Stimulated activated CD4-positive, alpha-beta T cell treated with anti-CD3 and anti-CD28 coated beads, Interleukin-4, amount 100 ng/mL, for 1 hour (primary cell): Measurements from ENCODE around the gene HLF.
A peak's percentile ranks its signal among the peaks of the same experiment; 100 is the strongest.

Experiments used
- DNase-seq: peaks from one replicate; pipeline ENCODE4 v3.0.0-alpha.2; 2020

The HLF gene

DNA sequence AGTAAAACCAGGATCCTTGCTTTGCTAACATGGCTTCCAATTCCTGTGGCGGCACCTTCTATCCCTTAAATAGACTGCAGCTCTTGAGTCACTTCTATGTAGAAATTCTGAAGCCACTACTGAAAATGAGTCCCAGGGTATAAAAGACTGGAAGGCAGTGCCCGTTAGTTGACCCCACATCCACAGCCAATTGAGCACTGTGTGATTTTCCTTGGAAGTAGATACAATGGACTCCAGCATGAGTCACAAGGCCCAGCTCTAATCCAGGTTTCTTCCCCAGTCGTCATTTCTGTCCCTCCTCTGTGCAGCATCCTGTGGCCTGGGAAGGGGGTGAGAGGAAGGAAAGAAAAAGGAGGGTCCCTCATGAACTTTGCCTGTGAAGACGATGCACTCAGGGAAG, 69.5 kb downstream of the HLF start:
- no peak for DNase-seq

DNA sequence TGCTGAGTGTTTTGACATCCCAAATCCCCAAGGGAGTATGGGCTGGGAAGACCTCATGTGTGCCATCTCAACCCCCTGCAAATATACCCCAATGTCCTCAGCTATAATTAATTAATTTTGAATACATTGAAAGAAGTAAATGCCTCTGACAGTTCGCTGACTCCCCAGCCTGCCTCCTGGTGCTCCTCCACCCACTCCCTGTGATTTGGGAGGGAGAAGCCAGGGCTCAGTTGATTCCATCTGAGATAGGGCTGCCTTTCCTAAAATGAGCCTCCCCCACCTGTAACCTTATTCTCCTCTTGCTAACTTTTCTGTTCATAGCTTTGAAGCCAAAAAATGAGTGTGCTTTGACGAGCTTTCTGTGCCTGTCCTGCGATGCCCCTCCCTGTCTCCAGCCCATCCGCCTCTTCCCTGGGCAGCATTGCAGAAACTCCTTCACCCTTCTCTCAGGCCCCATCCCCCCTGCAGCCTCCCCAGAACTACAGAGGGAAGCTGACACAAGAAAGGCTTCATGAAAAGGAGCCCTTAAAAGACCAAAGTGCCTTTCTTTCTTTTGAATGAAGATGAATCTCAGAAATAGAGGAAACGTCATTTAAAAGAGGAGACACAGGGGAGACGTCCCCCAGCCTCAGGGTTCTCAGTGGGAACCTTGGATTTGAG, 70.3 kb downstream of the HLF start:
- DNase-seq: no peak

DNA sequence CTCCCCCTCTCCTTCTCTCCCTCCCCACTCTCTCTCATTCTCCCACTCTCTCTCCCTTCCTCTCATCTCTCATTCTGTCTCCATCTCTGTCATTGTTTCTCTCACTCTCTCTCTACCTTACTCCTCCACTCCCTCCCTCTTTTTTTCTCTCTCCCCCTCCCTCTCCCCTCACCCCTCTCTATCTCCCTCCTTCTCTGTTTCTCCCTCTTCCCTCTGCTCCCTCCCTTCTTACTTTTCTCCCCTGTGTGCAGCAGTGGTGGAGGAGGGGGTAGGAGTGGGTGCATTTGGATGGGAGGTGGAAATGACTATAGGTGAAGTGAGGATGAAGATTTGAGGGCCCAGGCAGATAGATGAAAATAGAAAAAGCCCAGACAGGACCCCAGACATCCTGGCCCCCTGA, 70.9 kb downstream of the HLF start:
- DNase-seq: no peak

DNA sequence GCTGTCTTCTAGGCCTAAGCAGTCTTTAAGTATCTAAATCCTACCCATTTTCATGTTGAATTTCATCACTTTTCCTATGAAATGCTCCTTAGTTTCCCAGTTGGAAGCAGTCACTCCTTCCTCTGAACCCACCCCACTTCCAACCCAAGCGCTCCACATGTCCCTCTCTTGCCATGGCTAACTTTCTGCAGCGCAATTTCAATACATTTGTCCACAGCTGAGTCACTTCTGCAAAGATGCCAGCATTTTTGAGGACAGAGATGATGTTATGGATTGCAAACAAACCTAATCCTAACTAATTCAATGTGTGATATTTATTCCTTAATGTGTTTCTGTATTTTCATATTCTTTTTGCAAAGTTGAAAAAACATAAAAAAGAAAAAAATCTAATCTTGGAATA, 71.7 kb downstream of the HLF start:
- DNase-seq: no peak

DNA sequence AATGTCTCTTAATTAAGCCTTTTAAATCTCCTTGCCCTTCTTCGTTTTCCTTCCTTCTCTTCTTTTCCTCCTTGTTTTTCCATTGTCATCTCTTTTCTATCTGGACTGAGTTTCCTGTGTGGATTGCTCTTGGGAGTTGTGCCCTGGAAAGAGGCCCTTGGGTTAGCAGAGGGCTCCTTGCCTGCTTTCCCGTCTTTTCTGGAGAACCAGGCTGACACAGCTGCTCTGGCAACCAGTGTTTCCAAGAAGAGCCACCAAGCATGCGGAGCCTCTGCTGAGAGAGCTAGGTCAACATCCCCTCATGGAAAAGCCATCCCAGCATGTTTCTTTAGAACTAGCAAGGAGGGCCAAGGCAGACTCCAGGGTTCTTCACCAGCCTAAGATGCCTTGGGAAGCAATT, 75.4 kb downstream of the HLF start:
- no peak for DNase-seq

DNA sequence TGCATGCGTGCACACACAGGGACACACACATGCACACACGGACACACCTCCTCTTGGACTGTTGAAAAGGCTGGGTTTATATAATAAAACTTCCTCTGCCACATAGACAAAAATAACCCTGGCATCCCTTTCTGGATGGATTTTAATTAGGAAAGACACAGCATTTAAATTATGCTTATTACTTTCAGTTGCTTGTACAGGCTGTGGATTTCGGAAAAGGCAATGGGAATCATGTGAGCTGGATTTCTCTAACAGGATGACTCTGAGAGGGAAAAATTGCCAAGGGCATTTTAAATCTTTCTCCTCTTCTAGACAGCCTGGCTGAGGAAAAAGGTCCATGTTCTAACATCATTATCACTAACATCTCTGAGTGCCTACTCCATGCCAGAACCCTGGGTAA, 75.9 kb downstream of the HLF start:
- DNase-seq: no peak

DNA sequence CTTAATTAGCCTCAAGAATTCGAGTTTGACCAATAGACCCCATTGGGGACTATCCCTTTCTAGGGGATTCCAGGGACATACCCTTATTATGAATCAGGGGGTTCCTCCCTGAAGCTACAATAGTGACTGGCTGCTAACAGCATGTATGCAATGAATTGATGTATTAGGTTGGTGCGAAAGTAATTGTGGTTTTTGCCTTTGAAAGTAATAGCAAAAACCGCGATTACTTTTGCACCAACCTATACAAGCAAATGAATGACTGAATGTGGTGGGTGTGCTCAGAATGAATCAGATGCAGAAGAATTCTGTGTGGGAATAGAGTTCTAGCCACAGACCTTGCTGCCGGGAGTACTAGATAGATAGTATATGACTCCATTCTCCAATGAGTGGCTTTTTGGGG, 76.7 kb downstream of the HLF start:
- no peak for DNase-seq

DNA sequence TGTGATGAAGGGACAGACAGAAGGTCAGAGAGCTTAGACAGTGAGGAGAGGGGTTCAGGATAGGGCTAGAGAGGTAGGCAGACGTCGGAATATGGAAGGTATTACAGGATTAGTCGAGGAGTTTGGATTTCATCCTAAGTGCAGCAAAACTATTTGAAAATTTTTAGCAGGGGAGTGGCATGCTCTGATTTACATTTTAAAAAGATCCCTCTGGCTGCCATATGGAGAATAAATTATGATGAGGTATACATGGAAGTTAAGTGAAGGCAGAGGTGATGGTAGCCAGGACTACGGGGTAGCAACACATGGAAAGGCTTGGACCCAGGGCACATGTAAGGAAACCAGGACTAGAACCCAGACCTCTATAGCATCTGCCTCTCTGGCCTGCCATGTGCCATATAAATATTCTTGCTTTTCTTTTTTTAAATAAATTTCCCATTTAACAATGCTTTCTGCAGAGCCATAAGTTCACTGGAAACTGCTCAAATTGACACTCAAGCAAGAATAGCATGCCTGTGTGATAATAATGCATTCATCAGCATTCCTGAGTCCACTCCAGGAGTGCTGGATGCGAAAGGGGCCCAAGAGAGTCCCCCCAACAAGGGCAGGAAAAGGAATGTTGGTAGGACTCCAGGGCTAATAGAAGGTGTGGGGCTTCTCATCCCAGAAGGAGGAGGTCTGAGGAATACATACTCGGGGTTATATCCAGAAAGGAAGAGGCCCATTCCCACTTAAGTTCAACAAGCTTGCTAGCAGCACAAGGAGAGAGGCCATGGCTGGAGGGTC, 78.2 kb downstream of the HLF start:
- no peak for DNase-seq

DNA sequence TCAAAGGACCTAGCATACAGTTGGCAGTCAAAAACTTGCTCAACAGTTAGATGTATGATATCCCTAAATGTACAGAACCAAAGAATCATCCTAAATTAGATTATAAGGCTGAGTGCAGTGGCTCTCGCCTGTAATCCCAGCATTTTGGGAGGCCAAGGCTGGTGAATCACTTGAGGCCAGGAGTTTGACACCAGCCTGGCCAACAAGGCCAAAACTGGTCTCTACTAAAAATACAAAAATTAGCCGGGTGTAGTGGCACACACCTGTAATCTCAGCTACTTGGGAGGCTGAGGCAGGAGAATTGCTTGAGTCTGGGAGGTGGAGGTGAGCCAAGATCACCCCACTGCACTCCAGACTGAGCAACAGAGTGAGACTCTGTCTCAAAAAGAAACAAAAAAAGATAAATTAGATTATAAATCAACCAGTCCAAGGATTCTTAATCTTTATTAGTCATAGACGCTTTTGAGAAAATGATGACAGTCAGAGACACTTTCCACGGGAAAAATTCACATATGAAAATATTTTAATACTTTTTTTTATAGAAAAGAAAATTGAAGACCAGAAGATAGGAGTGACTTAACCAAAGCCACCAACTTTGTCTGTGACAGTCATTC, 79.2 kb downstream of the HLF start:
- no peak for DNase-seq

DNA sequence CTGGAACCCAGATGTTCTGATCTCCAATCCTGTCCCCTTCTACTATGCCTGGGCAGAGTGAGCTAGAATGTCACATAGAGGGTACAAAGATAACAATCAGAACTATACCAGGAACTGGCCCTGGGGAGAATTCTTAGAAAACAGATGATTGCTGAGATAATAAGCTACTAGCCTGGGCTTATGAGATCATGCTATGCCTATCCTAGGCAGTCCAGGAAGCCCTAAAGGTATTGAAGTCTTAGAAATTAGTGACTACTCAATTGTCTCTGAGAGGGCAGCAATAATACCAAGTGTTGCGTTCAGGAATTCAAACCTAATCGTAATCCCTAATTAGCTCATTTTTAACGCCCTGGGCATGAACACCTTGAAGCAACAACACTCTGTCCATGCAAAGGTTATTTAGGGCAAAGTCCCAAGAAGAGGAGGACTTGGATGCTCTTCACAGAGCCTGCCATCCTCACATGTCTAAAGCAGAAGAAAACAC, 79.8 kb downstream of the HLF start:
- DNase-seq: no peak

DNA sequence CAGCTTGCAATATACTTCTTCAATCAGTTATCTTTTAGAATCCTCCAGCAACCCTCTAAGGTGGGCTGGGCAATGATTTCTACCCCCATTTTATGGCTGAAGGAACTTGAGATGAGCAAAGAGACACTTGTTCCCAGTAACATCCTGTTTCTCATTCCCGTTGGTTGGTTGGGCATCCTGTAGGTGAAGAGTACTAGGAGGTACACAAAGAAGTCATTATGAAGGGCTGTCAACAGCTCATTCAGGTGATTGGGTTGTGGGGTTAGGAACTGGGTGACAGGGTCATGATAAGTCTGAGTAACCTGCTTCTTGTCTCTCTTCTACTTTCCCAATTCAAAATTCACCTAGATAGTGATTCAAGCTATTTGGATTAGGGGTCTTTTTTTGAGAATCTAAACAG, 80.4 kb downstream of the HLF start:
- no peak for DNase-seq

DNA sequence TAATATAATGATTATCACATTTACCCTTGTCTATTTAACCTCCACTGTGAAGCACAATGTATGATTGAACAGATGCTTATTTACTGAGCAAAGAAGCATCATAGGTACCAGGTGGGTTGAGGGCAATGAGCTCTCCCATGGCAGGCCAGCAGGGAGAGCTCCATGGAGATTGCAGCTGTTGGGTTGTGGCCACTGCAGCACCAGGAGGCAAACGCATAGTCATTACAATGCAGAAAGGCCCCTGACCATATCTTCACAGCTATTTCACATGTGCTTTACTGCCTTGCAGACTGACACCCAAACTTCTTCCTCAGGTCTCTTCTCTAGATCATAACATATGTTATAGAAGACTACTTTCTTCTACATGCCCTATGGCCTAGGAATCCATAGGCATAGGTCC, 81.9 kb downstream of the HLF start:
- no peak for DNase-seq

DNA sequence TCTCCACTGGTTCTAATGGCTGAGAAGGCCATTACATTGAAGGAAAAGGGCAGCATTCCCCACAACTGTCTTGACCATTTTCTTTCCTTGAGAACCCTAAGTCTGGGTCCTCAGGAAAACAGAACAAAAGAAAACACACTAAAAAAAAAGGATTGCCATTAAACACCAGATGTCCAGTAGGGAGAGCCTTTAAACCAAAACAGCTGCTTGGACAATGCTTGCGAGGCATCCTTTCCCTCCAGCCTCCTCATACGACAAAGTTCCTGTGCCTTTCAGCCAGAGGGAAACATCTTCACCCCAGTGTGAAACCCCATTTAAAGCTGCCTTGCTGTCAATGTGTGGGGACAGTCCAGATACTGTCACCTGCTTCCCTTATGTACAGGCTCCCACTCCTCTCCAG, 82.6 kb downstream of the HLF start:
- DNase-seq: no peak

DNA sequence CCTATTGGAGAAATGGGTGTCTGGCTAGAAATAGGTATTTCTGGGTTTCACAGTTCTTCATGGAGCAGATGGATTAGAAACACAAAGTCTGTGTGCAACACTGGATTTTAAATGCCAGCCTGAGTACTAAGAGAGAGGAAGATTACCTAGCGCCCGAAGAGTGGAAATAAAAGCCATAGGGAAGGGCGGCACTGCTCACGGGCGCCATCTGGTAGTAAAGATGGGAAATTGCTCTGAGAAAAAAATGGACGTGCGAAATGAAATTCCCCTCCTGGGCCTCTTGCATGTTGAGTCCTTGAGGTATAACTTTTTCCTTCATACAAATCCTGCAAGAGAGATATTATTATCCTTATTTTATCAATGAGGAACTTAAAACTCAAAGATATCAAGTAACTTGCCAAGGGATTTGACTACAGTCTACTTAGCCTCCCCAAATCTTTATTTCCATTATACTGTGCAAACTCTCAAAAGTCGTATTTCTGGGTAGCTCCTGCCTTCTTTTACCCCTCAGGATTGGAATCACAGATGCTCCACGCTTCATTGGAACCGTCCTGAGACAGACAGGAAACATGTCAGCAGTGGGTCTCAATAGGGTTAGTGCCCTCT, 84.1 kb downstream of the HLF start:
- peak; percentile 19 for DNase-seq

DNA sequence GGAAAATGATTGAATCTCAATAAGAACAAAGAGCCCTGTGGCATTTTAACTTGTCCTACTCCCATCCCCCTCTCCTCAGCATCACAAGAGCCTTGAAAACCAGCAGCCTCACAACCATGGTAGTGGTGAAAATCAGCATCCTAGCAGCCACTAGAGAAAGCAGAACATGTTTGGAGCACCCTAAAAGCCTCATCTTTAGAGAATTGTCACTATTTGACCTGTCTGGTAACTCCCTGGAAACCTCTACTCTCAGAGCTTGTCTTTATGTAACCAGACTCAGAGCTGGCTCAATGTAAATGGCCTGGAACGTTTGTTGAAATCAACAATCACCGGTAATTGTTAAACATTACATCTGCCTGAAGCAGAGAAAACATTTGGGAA, 86.1 kb downstream of the HLF start:
- DNase-seq: no peak

DNA sequence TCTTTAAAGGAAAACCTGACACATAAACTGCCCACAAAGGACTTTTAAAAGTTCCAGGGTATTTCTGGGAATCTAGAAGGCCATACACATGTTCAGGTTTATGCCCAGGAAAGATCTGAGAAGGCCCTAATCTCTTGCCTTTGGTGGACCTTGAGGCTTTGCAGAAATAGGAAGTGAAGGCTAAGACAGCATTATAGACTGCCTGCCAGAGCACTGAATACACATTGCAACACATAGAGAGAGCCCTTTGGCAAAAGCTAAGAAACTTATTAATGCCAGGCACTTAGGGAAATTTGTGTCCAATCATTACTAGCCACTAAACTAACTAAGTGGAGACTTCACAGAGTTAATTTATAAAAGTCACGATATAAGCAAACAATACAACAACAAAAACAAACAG, 86.5 kb downstream of the HLF start:
- no peak for DNase-seq

DNA sequence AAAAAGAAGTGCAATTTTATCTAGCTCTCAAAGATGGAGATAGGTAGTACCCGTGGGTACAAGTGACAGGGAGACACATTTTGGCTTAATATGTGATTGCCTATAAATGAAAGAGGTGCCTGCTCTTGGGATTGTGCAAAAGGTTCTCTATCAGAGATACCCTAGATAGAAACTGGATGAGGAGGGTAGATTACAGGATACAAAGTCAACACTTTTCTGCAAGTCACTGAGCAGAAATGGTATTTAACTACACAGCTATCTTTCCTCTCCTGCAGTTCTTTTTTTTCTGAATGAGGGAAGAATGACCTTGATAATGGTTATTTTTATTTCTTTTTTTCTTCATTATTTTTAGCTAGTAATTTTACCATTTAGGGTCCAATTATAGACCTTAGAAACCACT, 89.2 kb downstream of the HLF start:
- no peak for DNase-seq

DNA sequence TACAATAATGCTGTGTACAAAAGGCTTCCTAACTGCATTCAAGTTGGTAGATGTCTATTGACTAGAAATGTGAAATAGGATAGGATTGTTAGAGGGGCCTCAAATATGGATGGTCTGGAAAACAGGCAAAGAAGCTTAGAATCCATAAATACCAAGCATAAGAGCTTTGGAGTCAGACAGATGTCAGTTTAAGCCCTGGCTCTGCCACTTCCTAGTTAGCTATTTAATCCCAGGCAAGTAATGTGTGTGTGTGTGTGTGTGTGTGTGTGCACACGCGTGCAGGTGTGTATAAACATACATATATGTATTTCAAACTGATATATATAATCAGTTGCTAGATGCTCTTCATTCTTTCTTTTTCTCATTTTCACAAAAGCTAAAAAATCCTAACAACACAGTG, 90.2 kb downstream of the HLF start:
- no peak for DNase-seq

DNA sequence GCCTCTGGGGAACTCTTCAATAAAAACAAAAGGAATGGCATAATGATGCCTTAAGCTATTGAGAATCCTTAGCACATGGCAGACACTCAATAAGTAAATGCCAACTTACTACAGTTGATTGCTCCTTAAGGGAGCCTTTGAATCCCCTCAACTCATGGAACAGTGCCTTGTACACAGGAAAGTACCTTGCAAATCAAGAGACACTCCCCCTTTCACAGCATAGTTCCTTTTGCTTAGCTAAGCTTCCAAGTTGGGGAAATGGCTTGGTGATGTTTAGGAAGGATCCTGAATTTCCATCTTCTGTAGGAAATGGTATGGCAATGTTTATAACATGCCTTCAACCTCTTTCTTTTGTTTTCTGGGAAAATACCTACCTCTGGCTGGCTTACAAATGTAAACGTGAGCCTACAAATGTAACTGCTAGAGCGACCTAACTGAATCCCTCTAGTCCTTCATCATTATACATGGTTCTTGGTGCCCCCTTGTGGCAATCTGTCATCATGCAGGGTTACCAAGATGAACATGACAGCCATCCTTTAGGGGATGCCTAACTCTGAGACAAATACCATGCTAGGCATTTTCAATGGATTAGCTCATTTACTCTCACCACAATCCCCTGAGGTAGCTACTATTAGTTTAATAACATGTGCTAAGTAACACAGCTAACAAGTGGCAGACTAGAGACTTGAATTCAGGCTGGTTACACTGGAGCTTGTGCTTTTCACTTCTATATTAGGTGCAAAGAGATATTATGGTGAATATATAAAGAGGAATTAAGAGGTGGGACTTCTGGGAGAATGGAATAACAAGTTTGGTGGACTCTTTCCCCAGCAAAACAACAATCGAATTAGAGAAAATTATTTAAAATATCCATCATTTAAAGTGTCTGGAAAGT, 91.9 kb downstream of the HLF start:
- DNase-seq: peak; percentile 61

DNA sequence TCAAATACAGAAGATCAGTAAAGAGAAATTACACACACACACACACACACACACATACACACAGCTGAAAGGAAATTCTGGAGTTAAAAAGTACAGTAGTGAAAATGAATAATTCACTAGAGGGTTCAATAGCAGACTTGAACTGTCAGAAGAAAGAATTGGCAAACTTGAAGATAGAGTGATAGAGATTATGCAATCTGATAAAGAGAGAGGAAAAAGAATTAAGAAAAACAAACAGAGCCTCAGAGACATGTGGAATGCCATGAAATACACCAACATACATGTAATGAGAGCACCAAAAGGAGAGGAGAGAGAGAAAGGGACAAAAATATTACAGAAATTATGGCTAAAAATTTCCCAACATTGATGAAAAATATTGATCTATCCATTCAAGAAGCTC, 96.2 kb downstream of the HLF start:
- no peak for DNase-seq

DNA sequence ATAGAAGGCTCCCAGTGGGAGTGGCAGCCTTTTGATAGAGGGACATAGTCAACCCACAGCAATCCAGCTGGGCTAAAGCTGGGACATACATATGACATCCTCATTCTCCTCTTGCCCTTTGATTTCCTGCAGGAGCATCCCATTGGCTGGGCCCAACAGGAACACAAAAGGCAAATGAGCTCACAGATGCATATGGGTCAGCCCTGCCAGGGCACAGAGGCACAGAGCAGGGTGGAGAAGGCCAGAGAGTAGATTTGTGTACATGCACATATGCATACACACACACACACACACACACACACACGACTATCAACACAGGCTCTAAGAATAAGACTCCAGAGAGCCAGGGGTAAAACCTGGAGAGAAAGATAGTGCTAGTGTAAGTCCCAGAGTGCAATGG, 98.3 kb downstream of the HLF start:
- no peak for DNase-seq

DNA sequence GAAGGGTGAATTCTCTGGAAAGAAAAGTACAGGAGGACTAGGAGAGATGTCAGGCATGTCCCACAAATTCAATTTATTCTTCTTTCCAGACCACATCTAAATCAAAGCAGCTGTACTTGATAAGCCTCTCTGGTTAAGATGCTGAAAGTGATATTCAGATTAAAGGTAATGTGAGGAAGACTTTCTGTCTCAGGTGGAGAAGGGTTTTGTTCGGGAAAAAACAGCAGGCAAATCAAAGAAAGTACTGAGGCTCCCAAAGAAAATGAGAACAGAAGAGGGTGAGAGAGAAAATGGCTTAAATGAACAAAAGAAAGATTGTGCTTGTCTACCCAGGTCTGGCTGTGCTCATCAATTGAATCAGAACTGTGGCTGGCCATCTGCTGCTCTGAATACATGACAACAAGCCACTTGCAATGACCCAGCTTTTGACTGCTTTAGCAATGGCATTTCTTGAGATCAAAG, 101.3 kb downstream of the HLF start:
- DNase-seq: no peak

DNA sequence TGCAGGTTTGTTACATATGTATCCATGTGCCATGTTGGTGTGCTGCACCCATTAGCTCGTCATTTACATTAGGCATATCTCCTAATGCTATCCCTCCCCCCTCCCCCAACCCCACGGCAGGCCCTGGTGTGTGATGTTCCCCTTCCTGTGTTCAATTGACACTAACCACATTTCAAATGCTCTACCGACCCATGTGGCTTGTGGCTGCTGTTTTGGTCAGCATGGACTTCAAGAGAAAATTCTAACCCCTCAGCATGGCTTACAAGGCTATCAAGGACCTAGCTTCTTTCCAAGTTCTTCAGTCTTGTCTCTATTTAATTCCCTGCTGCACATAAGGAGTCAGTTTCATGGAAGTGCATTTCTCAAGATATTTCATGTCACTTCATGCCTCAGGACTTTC, 103.9 kb downstream of the HLF start:
- no peak for DNase-seq
